ENCODE data around the gene ZFHX2. TPM values are rescaled to one million over a fixed set of nuclear protein-coding genes. Genes with fewer than 3 reads are reported as not detected.

Gene ZFHX2
- total and polyA plus RNA-seq, 2 of the 13 experiments (the other 11 are each of a cell fraction or from before 2014, with no cell fraction given), result 0.17 to 0.44 TPM

GRCh38 chr14:23551266-23552028, at the start of gene ZFHX2 (continued):
- TF ChIP-seq PRDM4 (CRISPR knock-in tag; IDR thresholded peaks at IDR 0.05; ENCODE audit: borderline replicate concordance) (0 out of 2 replicates have a peak, but pooled peaks have one; percentile 52), ZNF724P (CRISPR knock-in tag; IDR thresholded peaks at IDR 0.05; ENCODE audit: borderline replicate concordance) (peak; percentile 97), SOX6 (IDR thresholded peaks at IDR 0.05) (no peak), SOX6 (CRISPR knock-in tag; IDR thresholded peaks at IDR 0.05) (peak; percentile 83), SAP130 (CRISPR knock-in tag; IDR thresholded peaks at IDR 0.05; ENCODE audit: low read depth) (peak; percentile 88), SOX13 (IDR thresholded peaks at IDR 0.05) (0 out of 2 replicates have a peak, but pooled peaks have one; percentile 39), SOX13 (CRISPR knock-in tag; conservative IDR thresholded peaks at IDR 0.05 in 1 of 2, IDR thresholded peaks at IDR 0.05 in 1 of 2) (peak; percentile 32 to 70; a peak in 2 of 4 replicates), KAT7 (CRISPR knock-in tag; IDR thresholded peaks at IDR 0.05; ENCODE audit: borderline replicate concordance) (peak; percentile 89), HDAC6 (IDR thresholded peaks at IDR 0.05; ENCODE audit: low read depth, low read length) (no peak), SUZ12 (IDR thresholded peaks at IDR 0.05; ENCODE audit: low read depth, low read length) (peak; percentile 87), GZF1 (CRISPR knock-in tag; IDR thresholded peaks at IDR 0.05) (peak; percentile 69; the same call in 1 of the 2 replicates), ZNF230 (CRISPR knock-in tag; IDR thresholded peaks at IDR 0.05) (no peak; the same call in none of the 2 replicates), KDM2A (CRISPR knock-in tag; IDR thresholded peaks at IDR 0.05; ENCODE audit: borderline replicate concordance, low read depth) (peak; percentile 93), BATF2 (CRISPR knock-in tag; IDR thresholded peaks at IDR 0.05) (0 out of 2 replicates have a peak, but pooled peaks have one; percentile 28), NCOR1 (IDR thresholded peaks at IDR 0.05; ENCODE audit: borderline replicate concordance, low read length) (peak; percentile 55; the same call in 1 of the 2 replicates), ZBTB26 (CRISPR knock-in tag; IDR thresholded peaks at IDR 0.05; ENCODE audit: borderline replicate concordance) (peak; percentile 18; the same call in 1 of the 2 replicates), CAMTA2 (CRISPR knock-in tag; IDR thresholded peaks at IDR 0.05; ENCODE audit: borderline replicate concordance) (0 out of 2 replicates have a peak, but pooled peaks have one; percentile 77), MED8 (CRISPR knock-in tag; IDR thresholded peaks at IDR 0.05; ENCODE audit: insufficient replicate concordance) (no peak), PBX2 (CRISPR knock-in tag; IDR thresholded peaks at IDR 0.05) (no peak), ZNF224 (CRISPR knock-in tag; IDR thresholded peaks at IDR 0.05) (peak; percentile 96), ATF4 (CRISPR knock-in tag; IDR thresholded peaks at IDR 0.05) (peak in 1 of 2 experiments; percentile 27; a peak in 1 of 4 replicates)

All from HepG2 (cell line).